Measurements from ENCODE around the gene FGF6.

GRCh38 chr12:4412056-4412455 is 33.6 kb downstream of the FGF6 start:
- TF ChIP-seq CTCF (IDR thresholded peaks at IDR 0.05) = no peak
- TF ChIP-seq POLR2A (IDR thresholded peaks at IDR 0.05) = no peak
- TF ChIP-seq EP300 (IDR thresholded peaks at IDR 0.05) = no peak

Measured in sigmoid colon (tissue), 4 donors.